Ishikawa (cell line): Measurements from ENCODE around the gene HMX3.

ENCODE experiments used
- EP300 ChIP-seq: IDR thresholded peaks from 2 replicates; pipeline ENCODE4 v1.6.1; 2012; ENCODE audit warnings: borderline replicate concordance
- RAD21 ChIP-seq: IDR thresholded peaks from 2 replicates; pipeline ENCODE4 v1.6.1; 2012; ENCODE audit warnings: low read depth
- TAF1 ChIP-seq: IDR thresholded peaks from 2 replicates; pipeline ENCODE4 v1.6.1; 2012; ENCODE audit warnings: low read depth, mild to moderate bottlenecking
- TEAD4 ChIP-seq: IDR thresholded peaks from 2 replicates; pipeline ENCODE4 v1.6.1; 2012
- YY1 ChIP-seq: IDR thresholded peaks from 2 replicates; pipeline ENCODE4 v1.6.1; 2012; ENCODE audit warnings: low read depth
- TF ChIP-seq, protein P1 (sequence below): IDR thresholded peaks from 2 replicates; pipeline ENCODE4 v1.6.1; 2012; ENCODE audit warnings: low read depth, mild to moderate bottlenecking
- TF ChIP-seq, protein P2 (sequence below): IDR thresholded peaks from 2 replicates; pipeline ENCODE4 v1.6.1; 2012
- TF ChIP-seq, protein P3 (sequence below): IDR thresholded peaks from 2 replicates; pipeline ENCODE4 v1.6.1; 2012

DNA sequence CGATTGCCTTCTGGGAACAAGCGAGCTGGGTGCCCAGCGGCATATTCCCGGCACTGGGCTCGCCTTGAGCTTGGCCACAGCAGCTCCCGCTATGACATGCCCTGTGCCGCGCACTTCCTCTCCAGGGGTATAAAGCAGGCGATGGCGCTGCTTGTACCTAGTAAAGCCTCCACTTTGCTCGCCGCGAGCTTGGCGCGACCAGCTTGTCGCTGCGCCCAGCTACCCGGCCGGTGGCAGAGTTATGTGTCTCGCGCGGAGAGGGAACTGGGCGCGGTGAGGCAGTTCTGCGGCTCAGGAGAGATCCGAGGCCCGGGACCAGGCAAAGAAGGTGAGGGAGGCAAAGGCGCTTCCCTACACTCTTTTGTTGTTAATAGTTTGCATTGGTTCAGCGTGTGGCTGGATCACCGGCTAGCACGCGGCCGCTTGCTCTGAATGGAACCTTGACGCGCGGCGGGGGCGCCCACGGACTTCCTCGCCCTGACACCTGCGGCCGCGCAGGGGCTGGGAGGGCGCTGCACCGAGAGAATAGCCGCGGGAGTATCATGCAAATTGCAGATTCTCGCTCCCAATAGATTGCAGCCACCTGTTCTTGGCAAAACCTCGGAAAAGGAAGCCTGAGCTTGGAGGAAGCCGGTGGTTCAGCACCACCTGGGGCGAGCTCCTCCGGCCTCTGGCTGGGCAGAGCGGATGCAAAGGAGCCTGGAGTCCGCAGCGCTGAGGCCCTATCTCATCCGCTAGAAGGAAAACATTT lies 15.4 kb downstream of the HMX3 start:
- TF ChIP-seq, protein P1, sequence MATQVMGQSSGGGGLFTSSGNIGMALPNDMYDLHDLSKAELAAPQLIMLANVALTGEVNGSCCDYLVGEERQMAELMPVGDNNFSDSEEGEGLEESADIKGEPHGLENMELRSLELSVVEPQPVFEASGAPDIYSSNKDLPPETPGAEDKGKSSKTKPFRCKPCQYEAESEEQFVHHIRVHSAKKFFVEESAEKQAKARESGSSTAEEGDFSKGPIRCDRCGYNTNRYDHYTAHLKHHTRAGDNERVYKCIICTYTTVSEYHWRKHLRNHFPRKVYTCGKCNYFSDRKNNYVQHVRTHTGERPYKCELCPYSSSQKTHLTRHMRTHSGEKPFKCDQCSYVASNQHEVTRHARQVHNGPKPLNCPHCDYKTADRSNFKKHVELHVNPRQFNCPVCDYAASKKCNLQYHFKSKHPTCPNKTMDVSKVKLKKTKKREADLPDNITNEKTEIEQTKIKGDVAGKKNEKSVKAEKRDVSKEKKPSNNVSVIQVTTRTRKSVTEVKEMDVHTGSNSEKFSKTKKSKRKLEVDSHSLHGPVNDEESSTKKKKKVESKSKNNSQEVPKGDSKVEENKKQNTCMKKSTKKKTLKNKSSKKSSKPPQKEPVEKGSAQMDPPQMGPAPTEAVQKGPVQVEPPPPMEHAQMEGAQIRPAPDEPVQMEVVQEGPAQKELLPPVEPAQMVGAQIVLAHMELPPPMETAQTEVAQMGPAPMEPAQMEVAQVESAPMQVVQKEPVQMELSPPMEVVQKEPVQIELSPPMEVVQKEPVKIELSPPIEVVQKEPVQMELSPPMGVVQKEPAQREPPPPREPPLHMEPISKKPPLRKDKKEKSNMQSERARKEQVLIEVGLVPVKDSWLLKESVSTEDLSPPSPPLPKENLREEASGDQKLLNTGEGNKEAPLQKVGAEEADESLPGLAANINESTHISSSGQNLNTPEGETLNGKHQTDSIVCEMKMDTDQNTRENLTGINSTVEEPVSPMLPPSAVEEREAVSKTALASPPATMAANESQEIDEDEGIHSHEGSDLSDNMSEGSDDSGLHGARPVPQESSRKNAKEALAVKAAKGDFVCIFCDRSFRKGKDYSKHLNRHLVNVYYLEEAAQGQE: no peak
- TF ChIP-seq TAF1: no peak
- TF ChIP-seq, protein P2, sequence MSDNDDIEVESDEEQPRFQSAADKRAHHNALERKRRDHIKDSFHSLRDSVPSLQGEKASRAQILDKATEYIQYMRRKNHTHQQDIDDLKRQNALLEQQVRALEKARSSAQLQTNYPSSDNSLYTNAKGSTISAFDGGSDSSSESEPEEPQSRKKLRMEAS: no peak
- TF ChIP-seq EP300: no peak
- no peak for TF ChIP-seq RAD21
- no peak for TF ChIP-seq YY1
- TF ChIP-seq, protein P3, sequence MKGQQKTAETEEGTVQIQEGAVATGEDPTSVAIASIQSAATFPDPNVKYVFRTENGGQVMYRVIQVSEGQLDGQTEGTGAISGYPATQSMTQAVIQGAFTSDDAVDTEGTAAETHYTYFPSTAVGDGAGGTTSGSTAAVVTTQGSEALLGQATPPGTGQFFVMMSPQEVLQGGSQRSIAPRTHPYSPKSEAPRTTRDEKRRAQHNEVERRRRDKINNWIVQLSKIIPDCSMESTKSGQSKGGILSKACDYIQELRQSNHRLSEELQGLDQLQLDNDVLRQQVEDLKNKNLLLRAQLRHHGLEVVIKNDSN: no peak
- TF ChIP-seq TEAD4: no peak
